ENCODE results near the gene WWC2. TPM values are rescaled to one million over a fixed set of nuclear protein-coding genes. Genes with fewer than 3 reads are reported as not detected.

Gene WWC2
- total and polyA plus RNA-seq, 9 donors, result 9.4 to 43.0 (median 32.5) TPM

DNA sequence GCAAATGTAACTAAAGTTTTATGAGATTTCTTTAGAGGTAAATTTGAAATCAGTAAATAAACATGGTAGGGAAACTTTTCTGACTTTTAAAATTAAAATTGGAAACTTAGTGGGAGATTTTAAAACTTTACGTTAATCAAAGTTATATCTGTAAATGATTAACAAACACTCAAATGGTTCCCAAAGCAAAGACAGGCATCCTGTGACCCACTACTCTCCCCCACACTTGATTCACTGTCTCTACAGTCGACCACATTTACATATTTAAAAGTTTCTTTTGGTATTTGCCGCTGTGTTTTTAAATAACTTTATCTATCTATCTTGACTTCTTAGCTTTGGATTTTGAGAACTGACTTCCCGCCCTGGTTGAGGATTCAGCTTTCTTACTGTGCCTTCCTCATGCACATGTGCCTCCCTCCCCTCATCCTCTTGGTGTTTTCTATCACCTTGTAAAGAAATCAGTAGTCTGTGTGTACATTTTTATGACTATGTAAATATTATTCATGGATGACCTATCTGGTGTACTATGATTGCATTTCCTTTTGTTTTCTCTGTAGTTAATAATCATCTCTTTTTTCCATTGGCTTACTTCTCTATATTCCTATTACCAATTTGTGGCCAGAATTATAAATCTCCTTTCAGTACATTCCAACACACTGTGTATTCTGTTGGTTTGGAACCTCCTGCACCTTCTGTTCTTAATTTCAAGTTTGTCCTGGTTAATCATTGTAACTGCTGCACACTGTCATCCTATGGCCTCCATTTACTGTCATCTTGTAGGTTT is 72.6 kb downstream of the WWC2 start:
- intact Hi-C loops (cut with DNase I), result no loop called here
- WGBS, 3 donors, result 45 to 57% (median 56%) methylated on average over 4 of the region's 4 CpGs
- TF ChIP-seq CTCF (IDR thresholded peaks at IDR 0.05), result no peak
- no peak for TF ChIP-seq POLR2A (IDR thresholded peaks at IDR 0.05)
- no peak for TF ChIP-seq EP300 (IDR thresholded peaks at IDR 0.05)
- no peaks in the 10 kb centered on the region for H3K36me3 ChIP-seq
- no peaks in the 10 kb centered on the region for H3K27me3 ChIP-seq
- no peaks in the 10 kb centered on the region for H3K9me3 ChIP-seq
- H3K4me3 ChIP-seq, result no peak overlapping the region
- no peak for DNase-seq
- peaks cover 14% of the 10 kb centered on the region for H3K4me1 ChIP-seq (ENCODE audit: insufficient read depth)
- no peak overlapping the region for H3K27ac ChIP-seq

- intact Hi-C loops (cut with DNase I), result no loop called here
- WGBS, 3 donors, result 68 to 84% (median 83%) methylated on average over 1 of the region's 1 CpG
- no peak overlapping the region for H3K27ac ChIP-seq
- H3K9me3 ChIP-seq, result no peaks in the 10 kb centered on the region
- TF ChIP-seq POLR2A (IDR thresholded peaks at IDR 0.05) (no peak), CTCF (IDR thresholded peaks at IDR 0.05) (no peak), EP300 (IDR thresholded peaks at IDR 0.05) (no peak)
- H3K36me3 ChIP-seq, result no peaks in the 10 kb centered on the region
- no peak for DNase-seq
- H3K4me1 ChIP-seq (ENCODE audit: insufficient read depth), result peaks cover 14% of the 10 kb centered on the region
- no peak overlapping the region for H3K4me3 ChIP-seq
- H3K27me3 ChIP-seq, result no peaks in the 10 kb centered on the region
Observed at GRCh38 chr4:183172881-183173280, 73.8 kb downstream of the WWC2 start.

DNA sequence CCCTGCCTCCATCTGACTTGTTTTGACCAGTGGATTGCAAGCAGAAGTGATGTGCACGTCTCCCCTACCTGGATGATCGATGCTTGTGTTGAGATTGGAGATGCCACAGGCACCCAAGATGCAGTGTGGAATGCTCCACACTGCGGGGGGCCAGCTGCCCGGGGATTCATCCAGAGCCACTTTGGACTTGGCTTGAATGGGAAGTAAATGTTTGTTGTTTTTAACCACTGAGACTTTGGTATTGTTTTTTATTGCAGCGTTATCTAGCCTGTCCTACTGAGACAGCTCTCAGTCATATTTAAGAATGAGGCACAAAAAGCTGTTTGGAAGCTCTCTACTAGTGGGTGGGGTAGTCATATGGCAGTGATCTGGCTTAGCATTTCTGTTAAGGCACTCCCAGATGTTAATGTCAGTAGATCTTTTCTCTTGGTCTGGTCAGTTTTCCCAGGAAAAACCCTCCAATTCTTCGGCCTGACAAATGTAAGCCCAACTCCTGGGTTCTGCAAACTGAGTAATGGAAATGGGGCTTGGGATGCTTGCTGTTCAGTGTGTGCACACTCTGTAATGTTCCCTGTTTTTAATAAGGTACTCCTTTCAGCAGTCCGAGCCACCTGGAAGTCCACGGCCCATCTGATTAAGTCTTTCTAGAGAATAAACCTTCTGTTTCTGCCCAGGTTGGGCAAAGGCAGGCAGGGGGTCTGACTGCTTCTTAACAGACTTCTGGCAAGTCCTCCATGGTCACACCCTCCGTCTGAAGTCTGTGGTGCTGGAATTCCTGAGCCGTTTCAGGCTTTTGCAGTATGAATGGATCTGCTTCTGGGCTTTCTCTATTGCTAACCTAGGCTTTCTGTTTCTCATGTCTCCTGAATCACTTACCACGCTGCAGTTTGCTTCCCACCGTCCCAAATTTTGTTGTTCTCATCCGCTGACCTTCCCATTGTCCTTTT is 74.8 kb downstream of the WWC2 start:
- H3K4me3 ChIP-seq, result no peak overlapping the region
- H3K36me3 ChIP-seq, result no peaks in the 10 kb centered on the region
- TF ChIP-seq POLR2A (IDR thresholded peaks at IDR 0.05) (no peak), CTCF (IDR thresholded peaks at IDR 0.05) (no peak), EP300 (IDR thresholded peaks at IDR 0.05) (no peak)
- WGBS, 3 donors, result 27 to 47% (median 31%) methylated on average over 13 of the region's 13 CpGs
- DNase-seq, result no peak
- no peak overlapping the region for H3K27ac ChIP-seq
- H3K4me1 ChIP-seq (ENCODE audit: insufficient read depth), result peaks cover 14% of the 10 kb centered on the region
- intact Hi-C loops (cut with DNase I), result no loop called here
- H3K9me3 ChIP-seq, result no peaks in the 10 kb centered on the region
- H3K27me3 ChIP-seq, result no peaks in the 10 kb centered on the region

DNA sequence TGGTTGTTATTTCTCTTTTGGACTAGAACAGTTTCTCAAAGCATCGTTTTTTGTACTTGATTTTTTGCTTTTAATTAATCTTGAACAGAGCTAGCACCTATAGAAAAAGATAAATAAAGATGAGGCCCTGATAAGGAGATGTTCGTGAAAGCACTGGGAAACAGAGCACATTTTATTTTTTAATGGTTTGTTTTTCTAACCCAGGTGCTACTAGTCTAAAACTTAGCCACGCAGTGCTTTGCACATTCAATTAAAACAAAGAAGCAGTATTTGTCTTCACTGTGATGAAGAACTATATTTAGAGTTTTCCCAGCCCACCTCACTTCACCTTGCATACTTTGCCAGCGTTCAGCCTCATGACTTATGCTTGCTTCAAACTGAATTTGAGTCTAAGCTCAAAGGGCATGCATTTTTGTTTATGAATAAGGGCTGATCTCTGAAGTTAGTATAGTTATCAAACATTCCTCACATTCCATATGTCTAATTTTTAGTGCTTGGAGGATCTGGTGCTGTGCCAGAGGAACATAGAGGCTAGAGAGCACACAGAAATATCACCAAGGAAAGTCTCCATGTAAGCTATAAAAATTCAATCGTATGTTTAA is 76.7 kb downstream of the WWC2 start:
- TF ChIP-seq POLR2A (IDR thresholded peaks at IDR 0.05) (no peak), EP300 (IDR thresholded peaks at IDR 0.05) (no peak), CTCF (IDR thresholded peaks at IDR 0.05) (no peak)
- Histone ChIP-seq H3K9me3 (no peaks in the 10 kb centered on the region), H3K27ac (no peak overlapping the region), H3K27me3 (no peaks in the 10 kb centered on the region), H3K4me1 (ENCODE audit: insufficient read depth) (peaks cover 14% of the 10 kb centered on the region), H3K36me3 (no peaks in the 10 kb centered on the region), H3K4me3 (no peak overlapping the region)
- no peak for DNase-seq
- WGBS, 3 donors, result 17 to 25% (median 18%) methylated on average over 5 of the region's 5 CpGs
- intact Hi-C loops (cut with DNase I), result no loop called here
